GM19463 (cell line): ENCODE results near the gene GMPPA.

Experiments
- ATAC-seq: cut with Tn5 transposase; IDR thresholded peaks from one replicate; pipeline ENCODE4 v1.9.1; 2021; ENCODE audit warnings: mild to moderate bottlenecking, moderate library complexity; ENCODE audit not compliant: unreplicated experiment

GMPPA gene

DNA sequence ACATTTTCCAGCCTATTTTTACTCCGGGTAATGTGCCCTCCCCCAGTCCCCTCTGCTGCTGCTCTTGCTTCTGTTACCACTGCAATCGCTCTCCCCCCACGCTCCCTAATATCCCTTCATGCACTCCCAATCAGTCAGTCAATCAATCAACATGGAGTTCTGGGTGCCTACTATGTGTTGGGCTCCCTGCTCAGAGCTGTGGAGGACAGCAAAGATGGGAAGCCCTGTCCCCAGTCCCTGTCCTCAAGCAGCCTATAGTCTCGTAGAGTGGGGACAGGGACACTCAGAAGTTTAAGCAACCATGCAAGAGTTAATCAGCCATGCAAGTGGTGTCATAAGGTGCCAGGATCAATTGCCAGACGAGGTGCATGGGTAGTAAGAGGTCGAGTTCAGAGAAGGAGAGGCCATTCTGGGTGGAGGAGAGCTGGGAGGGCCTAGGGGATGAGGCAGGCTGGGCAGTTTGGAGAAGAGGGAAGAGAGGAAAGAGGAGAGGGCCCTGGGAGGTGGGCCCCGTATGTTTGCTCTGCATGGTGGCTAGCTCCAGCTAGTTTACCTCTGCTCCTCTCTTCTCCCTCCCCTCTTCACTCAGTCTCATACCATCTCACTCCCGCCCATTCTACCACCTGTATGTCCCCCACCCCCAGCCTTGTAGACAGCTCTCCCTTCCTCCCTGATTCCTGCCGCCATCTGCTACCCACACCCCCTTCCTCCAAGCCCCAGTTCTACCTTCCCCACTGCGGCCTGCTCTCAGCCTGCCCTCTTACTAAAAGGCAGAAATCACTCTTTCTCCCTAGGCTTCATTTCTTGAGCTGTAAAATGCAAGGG is 19.5 kb downstream of the GMPPA start:
- ATAC-seq = no peak

DNA sequence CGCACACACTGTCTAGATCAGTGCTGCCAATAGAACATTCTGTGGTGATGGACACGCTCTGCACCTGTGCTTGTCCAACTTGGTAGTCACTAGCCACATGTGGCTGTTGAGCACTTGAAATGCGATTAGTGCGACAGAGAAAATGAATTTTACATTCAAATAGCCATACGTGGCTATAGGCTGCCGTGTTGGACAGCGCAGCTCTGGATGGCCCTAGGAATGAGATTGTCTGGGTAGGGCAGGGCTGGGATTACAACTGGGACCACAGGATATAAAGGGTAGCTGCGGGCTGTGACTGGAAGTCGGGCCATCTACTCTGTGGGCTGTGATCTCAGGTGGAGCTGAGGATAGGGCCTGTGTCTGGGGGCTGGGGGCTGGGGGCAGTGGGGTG is 20.8 kb downstream of the GMPPA start:
- no peak for ATAC-seq

DNA sequence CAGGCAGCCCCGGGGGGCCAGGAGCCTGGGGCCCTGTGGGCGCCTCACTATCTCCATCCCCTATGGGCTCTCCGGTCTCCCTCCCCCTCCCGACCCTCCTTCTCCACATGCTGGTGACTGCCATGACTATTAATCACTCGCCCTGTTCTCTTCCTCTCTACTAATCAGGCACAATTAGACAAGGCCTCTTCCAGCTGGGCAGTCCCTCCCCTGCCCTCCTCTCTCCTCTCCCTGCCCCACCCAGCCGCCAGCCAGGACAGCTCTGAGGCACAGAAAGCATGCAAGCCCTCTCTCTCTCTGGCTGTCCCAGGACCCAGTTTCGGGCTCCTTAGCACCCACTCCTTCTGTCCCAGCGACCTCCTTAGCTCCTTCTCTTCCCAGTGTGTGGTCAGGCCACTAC is 21.4 kb downstream of the GMPPA start:
- ATAC-seq = no peak

DNA sequence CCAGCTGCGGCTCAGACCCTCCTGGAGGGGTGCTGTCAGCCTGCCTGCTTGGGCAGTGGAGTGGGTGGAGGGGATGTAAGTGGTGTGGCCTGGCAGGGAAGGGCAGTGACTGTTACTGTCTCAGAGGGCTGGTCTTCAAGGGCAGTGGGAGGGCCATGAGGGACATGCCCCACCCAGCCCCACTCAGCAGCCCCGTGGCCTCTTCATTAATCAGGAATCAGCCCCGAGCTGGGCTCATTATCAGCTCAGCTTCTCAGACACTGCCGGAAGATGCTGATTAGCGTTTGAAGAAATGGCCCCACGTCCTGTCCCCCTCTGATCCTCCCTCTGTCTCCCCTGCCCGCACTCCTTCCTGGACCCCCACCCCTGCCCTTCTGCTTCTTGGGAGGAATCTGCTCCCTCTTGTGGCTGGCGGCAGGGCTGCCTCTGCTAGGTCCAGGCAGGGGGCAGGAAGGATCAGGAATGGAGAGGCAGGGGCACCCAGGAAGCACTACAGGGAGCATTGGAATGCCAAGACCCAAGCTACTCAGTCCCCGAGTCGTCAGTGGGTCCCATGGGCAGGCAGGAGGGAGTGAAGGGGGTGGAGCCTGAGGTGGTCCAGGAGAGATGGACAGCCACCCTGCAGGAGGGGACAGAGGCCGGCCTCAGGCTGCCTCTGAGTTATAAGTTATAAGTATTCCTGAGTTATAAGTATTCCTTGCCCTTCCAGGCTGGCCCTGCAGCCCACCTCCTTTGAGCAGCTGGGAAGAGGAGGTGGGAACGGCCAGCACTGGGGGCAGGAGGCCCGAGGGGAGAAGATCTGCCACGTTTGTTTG is 22.6 kb downstream of the GMPPA start:
- no peak for ATAC-seq

DNA sequence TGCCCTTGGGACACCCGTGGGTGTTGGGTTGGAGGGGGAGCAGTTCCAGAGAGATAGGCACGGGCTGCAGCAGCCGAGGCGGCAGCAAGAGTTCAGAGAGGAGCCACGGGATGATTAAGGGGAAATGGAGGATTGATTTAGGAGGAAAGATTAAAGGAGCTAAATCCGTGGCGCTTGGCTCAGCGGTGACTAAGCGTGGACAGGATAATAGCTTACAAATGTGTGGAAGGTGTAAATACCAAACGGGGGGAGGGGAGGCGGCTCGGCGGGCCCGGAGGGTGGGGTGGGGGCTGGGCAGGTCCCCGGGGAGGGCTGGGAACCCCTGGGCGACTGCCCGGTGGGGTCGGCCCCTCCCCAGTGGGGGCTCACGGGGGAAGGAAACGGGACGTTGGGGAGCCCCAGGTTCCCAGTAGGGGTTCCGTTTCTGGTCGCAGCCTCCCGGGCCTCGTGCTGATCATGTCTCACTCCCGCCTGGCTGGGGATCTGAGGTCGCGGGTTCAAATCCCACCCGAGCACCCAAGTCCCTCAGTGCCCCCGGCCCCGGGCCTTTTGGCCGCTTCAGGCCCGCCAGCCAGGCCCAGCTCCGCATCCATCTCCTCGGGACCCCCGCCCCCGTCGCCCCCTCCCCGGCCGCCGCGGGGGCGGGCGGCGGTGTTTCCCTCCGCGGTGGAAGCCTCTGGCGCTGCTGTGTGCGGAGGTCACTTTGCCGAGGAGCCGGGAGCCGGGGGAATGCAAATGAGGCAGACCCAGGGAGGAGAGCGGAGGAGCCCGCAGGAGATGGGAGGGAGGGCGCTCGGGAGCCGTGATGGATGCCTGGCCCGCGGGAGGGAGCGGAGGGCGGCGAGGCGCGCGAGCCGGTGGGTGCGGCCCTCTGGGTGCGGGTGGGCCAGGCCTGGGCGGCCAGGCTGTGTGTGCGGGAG is 23.7 kb downstream of the GMPPA start:
- ATAC-seq = no peak

DNA sequence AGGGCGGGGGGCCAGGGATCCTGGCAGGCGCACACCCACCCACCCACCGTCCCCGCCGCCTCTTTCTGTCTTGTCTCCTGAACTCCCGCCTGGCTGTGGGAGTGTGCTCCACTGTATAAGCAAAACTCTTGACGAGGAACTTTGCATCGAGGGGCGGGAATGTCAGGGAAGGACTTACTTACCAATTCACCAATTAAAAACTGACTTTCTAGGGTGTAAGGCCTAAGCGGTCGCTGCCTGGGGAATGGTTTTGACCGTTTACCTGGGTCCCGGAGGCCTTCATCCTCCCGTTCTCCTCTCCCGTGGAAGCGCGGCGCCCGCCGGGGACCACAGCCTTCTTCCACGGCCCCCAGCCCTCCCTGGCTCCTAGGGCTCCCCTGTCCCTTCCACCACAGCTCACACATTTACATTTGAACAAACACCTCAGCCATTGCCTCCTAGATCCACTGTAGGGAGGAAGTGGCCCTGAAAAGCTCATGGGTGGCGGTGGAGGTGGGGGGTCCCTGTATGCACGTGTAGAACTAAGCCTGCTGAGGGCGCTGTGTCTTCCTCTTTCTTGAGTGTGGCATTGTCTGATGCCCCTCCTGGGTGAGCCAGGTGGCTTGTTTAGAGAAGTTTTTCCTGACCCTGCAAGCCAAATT is 24.5 kb downstream of the GMPPA start:
- no peak for ATAC-seq

DNA sequence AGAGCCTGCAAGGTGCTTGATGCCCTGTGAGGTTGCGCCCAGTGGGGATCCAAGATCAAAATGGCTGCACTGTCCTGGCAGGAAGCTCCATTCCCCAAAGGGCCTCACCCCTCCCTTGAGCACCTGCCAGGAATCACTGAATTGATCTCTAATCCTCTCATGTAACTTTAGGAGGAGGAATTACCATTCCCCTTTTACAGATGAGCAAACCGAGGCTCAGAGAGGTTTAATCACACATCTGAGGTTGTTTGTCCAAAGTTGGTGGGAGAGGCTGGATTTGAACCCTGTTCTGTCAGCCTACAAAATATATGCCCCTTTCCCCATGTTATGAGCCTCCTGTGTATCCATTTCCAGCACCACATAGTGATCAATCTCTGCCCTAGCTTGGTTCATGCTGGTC is 26.1 kb downstream of the GMPPA start:
- ATAC-seq = no peak

DNA sequence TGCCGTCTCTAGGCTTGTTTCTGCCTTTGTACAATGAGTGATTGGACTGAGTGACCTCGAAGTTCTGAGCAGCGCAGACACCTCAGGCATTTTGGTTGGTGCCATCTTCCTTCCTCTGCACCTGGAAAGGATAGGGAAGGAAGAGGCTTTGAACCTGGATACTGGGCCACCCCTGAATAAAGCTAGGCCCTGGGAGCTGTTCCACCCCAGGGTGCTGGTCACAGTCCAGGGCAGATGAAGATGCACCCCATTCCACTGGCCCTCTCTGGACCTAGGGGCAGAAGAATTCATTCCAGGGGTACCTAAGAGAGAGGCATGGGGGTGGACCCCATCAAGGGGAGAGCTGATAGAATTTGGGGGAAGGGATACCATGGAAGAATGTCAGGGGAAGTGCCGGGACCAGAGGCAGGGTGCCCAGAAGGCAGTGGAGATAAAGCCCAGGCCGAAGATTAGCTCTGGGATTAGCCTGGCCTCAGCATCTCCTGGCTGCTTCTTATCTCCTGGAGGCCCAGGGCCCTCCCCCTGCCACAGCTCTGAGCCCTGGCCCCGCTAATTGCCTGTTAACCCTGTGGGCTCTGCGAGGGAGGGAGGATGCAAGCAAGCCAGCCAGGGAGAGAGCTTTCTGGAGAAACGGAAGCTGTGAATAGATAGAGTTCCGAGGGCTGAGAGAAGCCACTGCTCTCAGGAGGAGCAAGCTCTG is 27.0 kb downstream of the GMPPA start:
- no peak for ATAC-seq

DNA sequence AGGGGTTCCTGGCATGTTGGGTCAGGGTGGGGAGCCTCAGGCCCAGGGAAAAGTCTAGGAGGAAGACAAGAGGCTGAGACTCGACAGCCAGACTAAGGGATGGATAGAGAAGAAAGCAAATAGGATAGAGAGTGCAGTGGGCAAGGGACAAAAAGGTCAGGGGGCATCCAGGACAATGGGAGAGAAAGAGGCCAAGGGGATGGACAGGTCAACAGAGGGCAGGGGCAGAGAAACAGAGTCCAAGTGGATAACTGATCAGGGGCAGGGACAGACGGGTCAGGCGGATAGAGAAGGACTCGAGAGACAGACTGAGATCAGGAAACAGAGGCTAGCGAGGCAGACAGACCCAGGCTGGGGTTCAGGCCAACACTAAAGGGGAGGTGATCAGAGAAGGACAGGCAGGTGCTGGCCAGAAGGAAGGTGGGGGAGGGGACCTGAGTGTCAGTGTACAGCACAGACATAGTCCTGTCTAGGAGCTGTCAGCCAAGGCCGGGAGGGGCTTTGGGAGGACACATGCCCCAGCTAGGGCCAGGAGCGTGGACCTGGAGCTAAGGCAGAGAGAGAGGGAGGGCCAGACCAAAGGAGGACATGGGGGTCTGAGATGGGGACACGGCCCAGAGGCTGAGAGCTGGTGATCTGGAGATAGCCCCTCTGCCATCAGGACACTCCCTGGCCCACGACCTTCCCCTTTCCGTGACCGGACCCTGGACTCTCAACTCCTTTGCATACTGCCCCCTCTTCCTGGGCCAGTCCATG is 27.8 kb downstream of the GMPPA start:
- ATAC-seq = no peak

DNA sequence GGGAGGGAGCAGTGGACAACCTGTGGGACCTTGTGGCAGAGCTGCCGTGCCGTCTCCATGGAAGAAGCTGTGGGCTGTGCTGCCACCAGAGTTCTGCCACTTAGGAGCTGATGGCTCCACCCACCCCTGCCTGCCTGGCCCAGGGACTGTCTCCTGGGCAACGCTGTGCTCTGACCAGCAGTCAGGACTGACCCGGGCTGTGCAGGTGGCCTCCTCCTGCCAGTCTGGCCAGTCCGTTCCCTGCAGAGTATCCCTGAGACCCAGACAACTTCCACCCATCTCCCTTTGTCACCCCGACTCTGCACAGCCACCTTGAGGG is 28.3 kb downstream of the GMPPA start:
- no peak for ATAC-seq

DNA sequence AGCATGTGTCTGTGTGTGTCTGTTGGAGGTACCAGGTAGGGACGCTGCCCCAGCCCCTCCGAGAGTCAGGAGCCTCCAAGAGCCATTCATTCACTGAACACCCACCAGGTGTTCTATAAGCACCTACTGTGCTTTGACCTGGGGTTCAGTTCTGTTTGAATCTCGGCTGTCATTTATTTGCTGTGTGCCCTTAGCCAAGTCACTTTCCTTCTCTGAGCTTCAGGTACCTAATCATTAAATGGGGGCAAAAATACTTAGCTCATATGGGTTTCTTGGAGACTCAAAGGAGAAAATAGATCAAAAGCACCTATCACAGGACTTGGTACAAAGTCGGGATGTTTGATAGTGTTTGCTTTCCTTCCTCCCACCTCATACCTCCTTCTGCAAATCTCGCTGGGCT is 28.8 kb downstream of the GMPPA start:
- ATAC-seq = no peak

DNA sequence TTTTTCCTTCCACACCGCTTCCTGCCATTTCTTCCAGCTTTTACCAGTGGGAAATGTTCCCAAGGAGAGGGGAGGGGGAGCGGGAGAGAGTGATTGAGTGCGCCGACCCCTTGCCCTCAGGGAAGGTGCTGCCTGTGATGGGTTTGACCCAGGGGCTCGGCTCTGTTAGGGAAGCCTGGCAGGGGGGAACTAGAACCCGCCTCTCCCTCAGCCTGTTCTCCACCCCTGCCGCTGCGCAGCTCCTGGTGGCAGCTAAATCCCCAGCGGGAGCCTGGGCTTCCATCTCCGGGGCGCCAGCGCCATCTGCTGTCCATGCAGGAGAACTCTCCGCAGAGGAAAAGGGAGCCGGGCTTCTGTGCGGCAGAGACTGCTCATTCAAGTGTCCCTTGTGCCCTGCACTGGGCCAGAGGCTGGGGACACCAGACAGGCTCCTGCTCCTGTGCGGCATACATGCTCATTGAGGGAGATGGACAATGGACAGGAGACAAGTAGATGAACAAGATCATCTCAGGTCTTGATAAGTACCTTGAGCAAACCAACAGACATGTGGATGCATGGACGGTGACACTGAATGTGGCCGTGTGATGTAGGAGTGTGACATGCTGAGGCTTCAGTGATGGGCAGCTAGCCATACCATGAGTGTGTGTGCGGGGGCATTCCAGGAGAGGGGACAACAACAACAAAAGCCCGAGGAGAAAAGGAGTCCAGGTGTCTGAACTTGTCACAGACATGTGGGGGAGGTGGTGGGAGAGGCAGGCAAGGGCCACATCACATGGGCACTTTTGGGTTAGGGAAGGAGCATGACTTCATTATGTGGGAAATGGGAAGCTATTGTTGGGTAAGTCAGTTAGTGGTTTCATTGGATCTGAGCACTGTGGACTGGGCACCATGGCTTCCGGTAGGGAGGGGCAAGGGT is 31.6 kb downstream of the GMPPA start:
- peak; percentile 92 for ATAC-seq

DNA sequence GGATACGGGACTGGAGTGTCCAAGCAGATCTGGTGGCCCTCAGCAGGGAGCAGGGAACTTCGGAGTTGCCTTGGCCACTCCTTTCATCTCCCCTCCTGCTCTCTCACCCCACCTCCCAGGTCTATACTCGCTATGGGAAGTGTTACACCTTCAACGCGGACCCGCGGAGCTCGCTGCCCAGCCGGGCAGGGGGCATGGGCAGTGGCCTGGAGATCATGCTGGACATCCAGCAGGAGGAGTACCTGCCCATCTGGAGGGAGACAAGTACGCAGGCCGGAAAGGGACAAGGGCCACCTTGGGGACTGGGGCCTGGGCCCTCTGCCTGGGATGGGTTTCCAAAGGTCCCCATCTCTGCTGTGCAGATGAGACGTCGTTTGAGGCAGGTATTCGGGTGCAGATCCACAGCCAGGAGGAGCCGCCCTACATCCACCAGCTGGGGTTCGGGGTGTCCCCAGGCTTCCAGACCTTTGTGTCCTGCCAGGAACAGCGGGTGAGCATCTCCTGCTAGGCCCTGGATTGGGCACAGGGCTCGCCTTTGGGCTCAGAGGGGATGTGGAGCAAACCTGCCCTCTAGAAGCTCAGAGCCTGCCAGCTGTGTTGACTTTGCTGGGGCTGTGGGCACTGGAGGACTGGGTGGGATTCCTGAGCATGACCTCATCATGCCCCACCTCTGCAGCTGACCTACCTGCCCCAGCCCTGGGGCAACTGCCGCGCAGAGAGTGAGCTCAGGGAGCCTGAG is 33.1 kb downstream of the GMPPA start:
- no peak for ATAC-seq

DNA sequence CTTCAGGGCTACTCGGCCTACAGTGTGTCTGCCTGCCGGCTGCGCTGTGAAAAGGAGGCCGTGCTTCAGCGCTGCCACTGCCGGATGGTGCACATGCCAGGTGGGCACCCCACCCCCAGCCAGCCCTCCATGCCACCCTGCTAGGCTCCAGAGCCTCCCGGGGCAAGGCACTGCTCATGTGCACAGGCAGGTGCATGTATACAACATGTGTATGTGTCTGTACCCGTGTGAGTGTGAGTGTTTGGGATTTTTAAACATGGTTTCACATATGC is 33.6 kb downstream of the GMPPA start:
- ATAC-seq = no peak

DNA sequence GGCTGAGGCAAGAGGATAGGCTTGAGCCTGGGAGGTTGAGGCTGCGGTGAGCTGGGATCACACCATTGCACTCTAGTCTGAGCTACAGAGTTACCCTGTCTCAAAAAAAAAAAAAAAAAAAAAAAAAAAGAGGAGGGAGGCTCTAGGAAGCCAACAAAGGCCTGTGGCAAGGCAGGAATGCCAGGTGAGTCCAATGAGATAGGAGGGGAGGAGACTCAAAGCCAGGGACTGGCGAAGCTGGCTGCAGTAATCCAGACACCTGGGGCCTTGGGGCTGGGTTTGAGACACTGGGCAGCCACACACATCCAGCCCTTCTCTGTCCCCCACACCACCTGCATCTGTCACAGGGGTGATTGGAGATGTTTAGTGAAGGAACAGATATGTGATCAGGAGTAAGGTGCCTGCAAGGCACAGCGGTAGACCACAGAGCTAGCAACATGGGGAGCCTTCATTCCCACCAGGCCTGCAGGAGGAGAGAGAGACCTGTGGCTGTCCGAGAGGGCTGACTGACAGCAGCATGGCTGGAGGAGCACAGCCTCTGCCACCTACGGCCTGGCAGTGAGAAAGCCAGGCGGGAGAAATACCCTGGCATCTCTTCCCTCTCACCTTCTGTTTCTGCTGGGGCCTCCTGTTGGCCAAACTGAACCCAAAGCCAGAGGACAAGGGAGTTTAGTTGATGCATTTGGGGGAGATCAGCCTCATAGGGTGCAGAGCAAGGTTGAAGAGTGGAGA is 35.4 kb downstream of the GMPPA start:
- no peak for ATAC-seq

DNA sequence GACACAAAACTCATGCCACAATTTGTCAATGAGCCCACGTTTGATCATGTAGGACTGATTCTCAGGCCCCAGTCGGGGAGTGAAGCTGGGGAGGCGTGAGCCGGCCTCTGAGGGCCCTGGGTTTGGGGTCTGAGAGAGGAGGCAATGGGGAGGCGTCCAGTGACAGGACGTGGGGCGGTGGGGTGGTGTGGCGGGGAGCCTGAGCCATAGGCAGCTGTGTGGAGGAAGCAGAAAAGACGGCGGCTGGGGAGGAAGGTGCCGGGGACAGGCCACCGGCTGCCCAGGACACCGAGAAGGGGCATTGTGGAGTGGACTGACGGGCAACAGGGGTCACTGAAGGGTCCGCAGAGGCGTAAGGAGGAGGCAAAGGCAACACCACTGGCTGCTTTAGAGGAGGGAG is 37.7 kb downstream of the GMPPA start:
- no peak for ATAC-seq

DNA sequence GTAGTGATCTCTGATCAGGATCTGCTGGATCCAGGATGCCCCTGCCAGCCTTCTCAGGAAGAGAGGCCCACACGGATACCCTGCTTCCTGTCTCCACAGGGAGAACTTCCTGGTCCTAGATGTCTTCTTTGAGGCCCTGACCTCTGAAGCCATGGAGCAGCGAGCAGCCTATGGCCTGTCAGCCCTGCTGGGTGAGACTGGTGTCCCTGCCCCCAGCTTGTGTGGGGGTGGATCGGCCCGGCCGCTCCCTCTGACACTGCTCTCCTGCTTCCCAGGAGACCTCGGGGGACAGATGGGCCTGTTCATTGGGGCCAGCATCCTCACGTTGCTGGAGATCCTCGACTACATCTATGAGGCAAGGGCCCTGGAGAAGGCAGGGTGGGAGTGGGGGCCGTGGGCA is 38.3 kb downstream of the GMPPA start:
- no peak for ATAC-seq
